Endothelial cell of umbilical vein (primary cell): ENCODE measurements around the gene CDC45. TPM values are rescaled to one million over a fixed set of nuclear protein-coding genes. Genes with fewer than 3 reads are reported as not detected.

Source experiments
- BruUV-seq: library from RNA; stranded (reverse); fragments of 400-500 nt; replicated peaks from 2 replicates; lab custom pipeline; 2021; lab: Mats Ljungman, UMichigan
- CTCF ChIA-PET: fragments of 300-600, 350-600 bp; sonication (Branson Sonifier 250); formaldehyde crosslinking; loops from one replicate; lab custom pipeline; 2021; ENCODE audit warnings: antibody characterized with exemption, inconsistent platforms; lab: Charles Lee
- POLR2A ChIA-PET: fragments of 300-600, 350-600 bp; sonication (Branson Sonifier 250); formaldehyde crosslinking; loops from one replicate; lab custom pipeline; 2021; ENCODE audit warnings: antibody characterized with exemption, inconsistent platforms; lab: Charles Lee
- DNase-seq: peaks from one replicate; pipeline ENCODE4 v3.0.0-alpha.2; 2011; ENCODE audit warnings: low read depth, low spot score
- FAIRE-seq: peaks from 2 replicates; lab custom pipeline; 2011; peaks lifted over from hg19 to GRCh38; lab: Jason Lieb, UNC
- H2AFZ ChIP-seq: 2 replicates; pipeline ENCODE4 v1.6.0; 2012; ENCODE audit warnings: low read depth, low read length, control low read depth, inconsistent platforms
- H3K27ac ChIP-seq: 2 replicates; pipeline ENCODE4 v1.5.1; 2011; ENCODE audit warnings: low read depth, mild to moderate bottlenecking, control low read depth, low read length, moderate library complexity; ENCODE audit not compliant: insufficient read depth
- H3K27me3 ChIP-seq, 2 experiments: 2 replicates each; pipeline versions ENCODE4 v1.6.0 to v1.6.1; 2011; ENCODE audit warnings: low read length in 2 of 2, mixed read lengths in 1 of 2; ENCODE audit not compliant: control insufficient read depth in 2 of 2, insufficient read depth in 2 of 2
- H3K36me3 ChIP-seq, 2 experiments: 2 replicates in 1 of 2; 3 replicates in 1 of 2; pipeline ENCODE4 v1.5.1; 2011; ENCODE audit warnings: low read length in 2 of 2, mild to moderate bottlenecking in 1 of 2, moderate library complexity in 1 of 2; ENCODE audit not compliant: control insufficient read depth in 2 of 2, insufficient read depth in 2 of 2; ENCODE audit errors: extremely low read depth in 1 of 2
- H3K4me1 ChIP-seq: 3 replicates; pipeline ENCODE4 v1.5.1; 2011; ENCODE audit warnings: mild to moderate bottlenecking, low read length; ENCODE audit not compliant: control insufficient read depth, insufficient read depth; ENCODE audit errors: extremely low read depth
- H3K4me2 ChIP-seq: 2 replicates; pipeline ENCODE4 v1.6.1; 2011; ENCODE audit warnings: low read length, control low read depth, mixed read lengths; ENCODE audit not compliant: insufficient read depth
- H3K4me3 ChIP-seq, 3 experiments: fragments of 200-600 bp in 1 of 3; sonication (generic), shearing (Covaris generic) in 1 of 3; replicated peaks in 1 of 3; 2 replicates each; pipeline ENCODE4 v1.5.1; 2011 to 2016; ENCODE audit warnings: control low read depth in 3 of 3, low read length in 3 of 3, mild to moderate bottlenecking in 2 of 3, inconsistent platforms in 1 of 3, low read depth in 1 of 3, moderate library complexity in 1 of 3; ENCODE audit not compliant: insufficient read depth in 1 of 3
- H3K79me2 ChIP-seq: 2 replicates; pipeline ENCODE4 v1.6.0; 2012; ENCODE audit warnings: low read length, inconsistent platforms; ENCODE audit not compliant: control insufficient read depth, insufficient read depth
- H3K9ac ChIP-seq: replicated peaks from 2 replicates; pipeline ENCODE3; 2011; ENCODE audit warnings: low read length, control low read depth; ENCODE audit not compliant: insufficient read depth; ENCODE audit errors: extremely low read depth
- H3K9me1 ChIP-seq: replicated peaks from 3 replicates; pipeline ENCODE4 v1.6.0; 2011; ENCODE audit warnings: mild to moderate bottlenecking, low read length; ENCODE audit not compliant: control insufficient read depth, insufficient read depth; ENCODE audit errors: extremely low read depth
- H3K9me3 ChIP-seq: replicated peaks from 2 replicates; pipeline ENCODE4 v1.5.1; 2012; ENCODE audit warnings: low read length, inconsistent platforms; ENCODE audit not compliant: control insufficient read depth, insufficient read depth
- H4K20me1 ChIP-seq: replicated peaks from 2 replicates; pipeline ENCODE3; 2011; ENCODE audit warnings: mild to moderate bottlenecking, low read length; ENCODE audit not compliant: control insufficient read depth, insufficient read depth; ENCODE audit errors: extremely low read depth
- CTCF ChIP-seq, 2 donors: IDR thresholded peaks; 1 replicate in 1 of 2; 2 replicates in 1 of 2; pipeline ENCODE4 v1.5.1; 2011; ENCODE audit warnings: low read length in 2 of 2, mild to moderate bottlenecking in 2 of 2, moderate library complexity in 2 of 2, control low read depth in 1 of 2, inconsistent platforms in 1 of 2, low read depth in 1 of 2; ENCODE audit not compliant: insufficient read depth in 1 of 2; ENCODE audit errors: extremely low read depth in 1 of 2
- EZH2 ChIP-seq: IDR thresholded peaks from 2 replicates; pipeline ENCODE4 v1.6.1; 2012; ENCODE audit warnings: borderline replicate concordance, low read depth, mild to moderate bottlenecking, moderate library complexity, low read length, inconsistent platforms; ENCODE audit not compliant: severe bottlenecking
- FOS ChIP-seq: IDR thresholded peaks from 2 replicates; pipeline ENCODE4 v1.6.1; 2011; ENCODE audit warnings: mild to moderate bottlenecking, low read length, moderate library complexity, borderline replicate concordance; ENCODE audit not compliant: insufficient read depth
- GATA2 ChIP-seq: IDR thresholded peaks from 2 replicates; pipeline ENCODE4 v1.7.0; 2011; ENCODE audit warnings: low read depth, mild to moderate bottlenecking, moderate library complexity, mixed read lengths, low read length; ENCODE audit not compliant: insufficient read length, insufficient read depth
- JUN ChIP-seq: IDR thresholded peaks from 2 replicates; pipeline ENCODE4 v1.6.1; 2011; ENCODE audit warnings: borderline replicate concordance, low read depth; ENCODE audit not compliant: insufficient read length, insufficient read depth
- MAX ChIP-seq: IDR thresholded peaks from 2 replicates; pipeline ENCODE4 v1.6.1; 2011; ENCODE audit not compliant: insufficient read depth, insufficient read length
- MYC ChIP-seq: IDR thresholded peaks from one replicate; pipeline ENCODE4 v1.6.1; 2011; ENCODE audit warnings: mild to moderate bottlenecking, low read depth, low read length
- POLR2A ChIP-seq: IDR thresholded peaks from 2 replicates; pipeline ENCODE4 v1.6.1; 2012; ENCODE audit warnings: low read depth, mild to moderate bottlenecking, control low read depth, low read length
- POLR2AphosphoS5 ChIP-seq: IDR thresholded peaks from 2 replicates; pipeline ENCODE4 v1.6.1; 2012; ENCODE audit warnings: low read depth, mild to moderate bottlenecking, control low read depth, low read length, moderate library complexity; ENCODE audit not compliant: insufficient read depth
- dilution Hi-C: fragments of 300-500 bp; cut with MboI; formaldehyde crosslinking; loops from one replicate; pipeline ENCODE4 v1.15.0; 2019; ENCODE audit warnings: low sequenced_read_pairs; ENCODE audit not compliant: extremely low pct_ligation_motif_present
- intact Hi-C: fragments of 100-400 bp; cut with micrococcal nuclease; formaldehyde crosslinking; loops from one replicate; pipeline ENCODE4 v1.10.0; 2022
- polyA plus RNA-seq, 4 experiments: library from polyadenylated mRNA; depleted of rRNA in 3 of 4; stranded (reverse) in 3 of 4; unstranded in 1 of 4; fragments of >200 nt; gene quantifications; 2 replicates each; pipeline versions ENCODE4 v1.2.1 to v1.2.3, GENCODE V29; 2011 to 2012; ENCODE audit warnings: missing spikeins in 1 of 4
- total RNA-seq: library from RNA; stranded (reverse); gene quantifications from 2 replicates; pipeline ENCODE4 v1.2.3, GENCODE V29; 2021

CDC45 gene
- total and polyA plus RNA-seq, 2 donors (not counting 3 experiments of a cell fraction or from before 2014, with no cell fraction given), result 36.6 to 40.6 TPM

- H3K9ac ChIP-seq, result no peak overlapping the region
- H4K20me1 ChIP-seq, result no peaks in the 10 kb centered on the region
- H3K79me2 ChIP-seq, result peaks cover 2% of the 10 kb centered on the region
- no peaks in the 10 kb centered on the region for H3K9me3 ChIP-seq
- H2AFZ ChIP-seq, result no peak overlapping the region
- intact Hi-C loops (no loop called here), dilution Hi-C loops (no loop called here)
- H3K4me3 ChIP-seq, result no peak overlapping the region
- no peak overlapping the region for H3K4me2 ChIP-seq
- ChIA-PET CTCF (interaction anchor here (6.6 kb wide), 1 partner anchor 136 kb away, joined by 358 read pairs; no protein-coding TSS in a partner anchor), POLR2A (no interaction called here)
- H3K36me3 ChIP-seq, result peaks cover 0 to 9% of the 10 kb centered on the region in 2 experiments
- H3K9me1 ChIP-seq, result no peaks in the 10 kb centered on the region
- no peaks in the 10 kb centered on the region for H3K4me1 ChIP-seq
- no peak overlapping the region for H3K27ac ChIP-seq
- DNase-seq (no peak), FAIRE-seq (no peak)
- no peak for TF ChIP-seq GATA2
- no peak for TF ChIP-seq POLR2A
- no peak for TF ChIP-seq MAX
- TF ChIP-seq MYC, result no peak
- no peak for TF ChIP-seq FOS
- TF ChIP-seq POLR2AphosphoS5, result no peak
- no peaks in the 10 kb centered on the region for H3K27me3 ChIP-seq
- no TSS peak for BruUV-seq
Observed at GRCh38 chr22:19492504-19493174, 12.9 kb downstream of the CDC45 start.

GRCh38 chr22:19494001-19494560, 14.4 kb downstream of the CDC45 start:
- peaks cover 2% of the 10 kb centered on the region for H3K79me2 ChIP-seq
- intact Hi-C loops (no loop called here), dilution Hi-C loops (no loop called here)
- no peak overlapping the region for H2AFZ ChIP-seq
- POLR2A ChIA-PET, result no interaction called here
- no peaks in the 10 kb centered on the region for H3K27me3 ChIP-seq
- CTCF ChIA-PET, result interaction anchor here (6.6 kb wide), 1 partner anchor 135 kb away, joined by 358 read pairs; no protein-coding TSS in a partner anchor
- no peak overlapping the region for H3K27ac ChIP-seq
- no peak for TF ChIP-seq CTCF (IDR thresholded peaks at IDR 0.05; ENCODE audit: extremely low read depth in 1 of 2, insufficient read depth in 1 of 2, low read depth in 1 of 2, low read length in 2 of 2)
- TF ChIP-seq GATA2, result no peak
- TF ChIP-seq FOS, result no peak
- no peak for TF ChIP-seq EZH2
- TF ChIP-seq MYC, result no peak
- TF ChIP-seq MAX, result no peak
- no peak for TF ChIP-seq POLR2A
- no peak for TF ChIP-seq POLR2AphosphoS5
- no peak for TF ChIP-seq JUN
- H3K9me1 ChIP-seq, result no peaks in the 10 kb centered on the region
- no peak overlapping the region for H3K4me3 ChIP-seq
- H3K36me3 ChIP-seq, result peaks cover 0 to 6% of the 10 kb centered on the region in 2 experiments
- H3K9me3 ChIP-seq, result no peaks in the 10 kb centered on the region
- FAIRE-seq (no peak), DNase-seq (no peak)
- H4K20me1 ChIP-seq, result no peaks in the 10 kb centered on the region
- no peaks in the 10 kb centered on the region for H3K4me1 ChIP-seq
- no TSS peak for BruUV-seq
- no peak overlapping the region for H3K9ac ChIP-seq
- H3K4me2 ChIP-seq, result no peak overlapping the region
